PC-3 (cell line): ENCODE data around the gene FBXL19. TPM values are rescaled to one million over a fixed set of nuclear protein-coding genes. Genes with fewer than 3 reads are reported as not detected.
A peak's percentile ranks its signal among the peaks of the same experiment; 100 is the strongest.

Source experiments
- ATAC-seq: fragments of 200-7000 bp; cut with Tn5 transposase; 2 replicates; pipeline ENCODE4 v1.9.1; 2020; ENCODE audit warnings: mild to moderate bottlenecking, moderate library complexity
- BruUV-seq: library from RNA; stranded (reverse); fragments of 400-500 nt; replicated peaks from 2 replicates; lab custom pipeline; 2021; lab: Mats Ljungman, UMichigan
- CTCF ChIA-PET: fragments of 300-600 bp; sonication (Branson Sonifier 250); formaldehyde crosslinking; loops from one replicate; lab custom pipeline; 2022; ENCODE audit warnings: antibody characterized with exemption; lab: Charles Lee
- POLR2A ChIA-PET: fragments of 300-600 bp; sonication (Branson Sonifier 250); formaldehyde crosslinking; loops from one replicate; lab custom pipeline; 2022; ENCODE audit warnings: antibody characterized with exemption; ENCODE audit not compliant: unreplicated experiment; lab: Charles Lee
- DNase-seq: peaks from one replicate; pipeline ENCODE4 v3.0.0-alpha.2; 2015
- H2AFZ ChIP-seq: fragments of 300-600 bp; sonication (generic); 2 replicates; pipeline ENCODE4 v1.6.0; 2016; ENCODE audit warnings: antibody characterized with exemption, low read length
- H3F3A ChIP-seq: fragments of 300-600 bp; sonication (generic); one replicate; pipeline ENCODE4 v1.6.0; 2017; ENCODE audit warnings: antibody characterized with exemption, low read length, control low read depth, mild to moderate bottlenecking; ENCODE audit not compliant: unreplicated experiment
- H3K27ac ChIP-seq: fragments of 300-600 bp; sonication (generic); 2 replicates; pipeline ENCODE4 v1.5.1; 2016; ENCODE audit warnings: mild to moderate bottlenecking, low read length
- H3K27me3 ChIP-seq: fragments of 300-600 bp; sonication (generic); 2 replicates; pipeline ENCODE4 v1.6.1; 2016; ENCODE audit warnings: low read length, mixed read lengths
- H3K36me3 ChIP-seq: fragments of 300-600 bp; sonication (generic); 2 replicates; pipeline ENCODE4 v1.6.1; 2016; ENCODE audit warnings: low read depth, mixed run types, low read length, mixed read lengths
- H3K4me1 ChIP-seq: fragments of 300-600 bp; sonication (generic); 2 replicates; pipeline ENCODE4 v1.5.1; 2016; ENCODE audit warnings: low read length; ENCODE audit not compliant: insufficient read depth
- H3K4me2 ChIP-seq: fragments of 300-600 bp; sonication (generic); 2 replicates; pipeline ENCODE4 v1.6.0; 2016; ENCODE audit warnings: low read length
- H3K4me3 ChIP-seq: fragments of 300-600 bp; sonication (generic); 2 replicates; pipeline ENCODE4 v1.5.1; 2016; ENCODE audit warnings: mild to moderate bottlenecking, low read length, mixed read lengths
- H3K79me2 ChIP-seq: fragments of 300-600 bp; sonication (generic); 2 replicates; pipeline ENCODE4 v1.6.1; 2017; ENCODE audit warnings: low read length, mixed read lengths
- H3K9ac ChIP-seq: fragments of 300-600 bp; sonication (generic); 2 replicates; pipeline ENCODE4 v1.6.0; 2016; ENCODE audit warnings: mild to moderate bottlenecking, low read length
- H3K9me2 ChIP-seq: fragments of 300-600 bp; sonication (generic); replicated peaks from 2 replicates; pipeline ENCODE4 v1.6.1; 2016; ENCODE audit warnings: mixed run types, low read length, mixed read lengths
- H3K9me3 ChIP-seq: fragments of 300-600 bp; sonication (generic); 2 replicates; pipeline ENCODE4 v1.6.1; 2016; ENCODE audit warnings: low read length, mixed read lengths
- H4K20me1 ChIP-seq: fragments of 300-600 bp; sonication (generic); 2 replicates; pipeline ENCODE4 v1.6.1; 2016; ENCODE audit warnings: low read length, mixed read lengths
- CTCF ChIP-seq: fragments of 300-600 bp; sonication (generic); conservative IDR thresholded peaks from 2 replicates; pipeline ENCODE4 v1.5.1; 2017; ENCODE audit warnings: antibody characterized with exemption, low read depth, mild to moderate bottlenecking, low read length
- EZH2 ChIP-seq: fragments of 300-600 bp; sonication (generic); IDR thresholded peaks from one replicate; pipeline ENCODE4 v1.6.1; 2017; ENCODE audit warnings: antibody characterized with exemption, mild to moderate bottlenecking, low read length; ENCODE audit not compliant: unreplicated experiment
- EZH2phosphoT487 ChIP-seq: fragments of 300-600 bp; sonication (generic); IDR thresholded peaks from 2 replicates; pipeline ENCODE4 v1.6.1; 2018; ENCODE audit warnings: mild to moderate bottlenecking, antibody characterized with exemption, low read length, borderline replicate concordance
- intact Hi-C: fragments of 100-400 bp; cut with micrococcal nuclease; formaldehyde crosslinking; loops from 2 replicates; pipeline ENCODE4 v1.9.0; 2023
- total RNA-seq: library from RNA; depleted of rRNA; stranded (reverse); fragments of >200 nt; gene quantifications from 2 replicates; pipeline ENCODE4 v1.2.3, GENCODE V29; 2014

The FBXL19 gene
- total RNA-seq, 1 experiment from 2014 or later: 36.2 TPM

- Histone ChIP-seq H3K4me2 (no peak overlapping the region), H3F3A (peaks cover 4% of the 10 kb centered on the region), H4K20me1 (no peaks in the 10 kb centered on the region), H3K9me3 (no peaks in the 10 kb centered on the region), H3K9me2 (no peaks in the 10 kb centered on the region), H2AFZ (no peak overlapping the region), H3K4me3 (no peak overlapping the region), H3K27ac (no peak overlapping the region), H3K27me3 (no peaks in the 10 kb centered on the region), H3K4me1 (peaks cover 21% of the 10 kb centered on the region), H3K9ac (no peak overlapping the region), H3K79me2 (no peaks in the 10 kb centered on the region), H3K36me3 (no peaks in the 10 kb centered on the region)
- DNase-seq: no peak
- intact Hi-C loops: no loop called here
- ChIA-PET CTCF (no interaction called here), POLR2A (no interaction called here)
- BruUV-seq: no TSS peak
- ATAC-seq: no peak
- TF ChIP-seq EZH2: no peak
- no peak for TF ChIP-seq EZH2phosphoT487
- TF ChIP-seq CTCF: no peak
Measured at GRCh38 chr16:30899794-30900193, 23.6 kb upstream of the FBXL19 start.

GRCh38 chr16:30900588-30900987 lies 22.8 kb upstream of the FBXL19 start:
- peaks cover 13% of the 10 kb centered on the region for H3K4me1 ChIP-seq
- H4K20me1 ChIP-seq: no peaks in the 10 kb centered on the region
- H3K27me3 ChIP-seq: no peaks in the 10 kb centered on the region
- H3K4me3 ChIP-seq: no peak overlapping the region
- H3K9ac ChIP-seq: no peak overlapping the region
- ChIA-PET CTCF (interaction anchor here (0.7 kb wide), 1 partner anchor 56 kb away, joined by 5 read pairs; no protein-coding TSS in a partner anchor), POLR2A (no interaction called here)
- no TSS peak for BruUV-seq
- H3K9me2 ChIP-seq: no peaks in the 10 kb centered on the region
- no peak overlapping the region for H3K27ac ChIP-seq
- no peaks in the 10 kb centered on the region for H3K36me3 ChIP-seq
- H3K79me2 ChIP-seq: no peaks in the 10 kb centered on the region
- intact Hi-C loops: no loop called here
- DNase-seq (no peak), ATAC-seq (no peak)
- peaks cover 4% of the 10 kb centered on the region for H3F3A ChIP-seq
- no peak overlapping the region for H2AFZ ChIP-seq
- H3K9me3 ChIP-seq: no peaks in the 10 kb centered on the region
- TF ChIP-seq CTCF (no peak), EZH2phosphoT487 (no peak), EZH2 (no peak)
- H3K4me2 ChIP-seq: no peak overlapping the region

GRCh38 chr16:30901201-30902028 lies 22.0 kb upstream of the FBXL19 start:
- Histone ChIP-seq H3K4me2 (peak overlapping the region; percentile 82), H3K27me3 (no peaks in the 10 kb centered on the region), H3K36me3 (no peaks in the 10 kb centered on the region), H3K4me3 (peak overlapping the region; percentile 63), H3K4me1 (peaks cover 5% of the 10 kb centered on the region), H3K9me3 (no peaks in the 10 kb centered on the region), H3K27ac (no peak overlapping the region), H3K9me2 (no peaks in the 10 kb centered on the region), H2AFZ (peak overlapping the region; percentile 91), H4K20me1 (no peaks in the 10 kb centered on the region), H3K9ac (peak overlapping the region; percentile 31; the same call in 1 of the 2 replicates), H3F3A (no peaks in the 10 kb centered on the region), H3K79me2 (no peaks in the 10 kb centered on the region)
- POLR2A ChIA-PET: no interaction called here
- CTCF ChIA-PET: interaction anchor here (0.6 to 1.9 kb wide), 5 partner anchors 11 to 204 kb away, joined by 4 to 25 read pairs (median 5); partner anchors contain the start of gene ORAI3
- intact Hi-C loops: loop anchor here (2.0 kb wide), 1 partner anchor 57 kb away; no protein-coding TSS in a partner anchor
- DNase-seq: no peak
- peak; percentile 7; the same call in 1 of the 2 replicates for ATAC-seq
- BruUV-seq: no TSS peak
- TF ChIP-seq CTCF (no peak), EZH2 (no peak), EZH2phosphoT487 (no peak)
